ENCODE results near the gene ACBD6.
A peak's percentile ranks its signal among the peaks of the same experiment; 100 is the strongest.

Gene ACBD6

GRCh38 chr1:180241716-180242544 lies 260.4 kb downstream of the ACBD6 start:
- in situ Hi-C loops (cut with MboI; ENCODE audit: low pct_unique_long_range_greater_than_20kb, low sequenced_read_pairs): no loop called here
- DNase-seq: peak; percentile 65

GRCh38 chr1:180239145-180240096 lies 263.0 kb downstream of the ACBD6 start:
- DNase-seq: no peak
- in situ Hi-C loops (cut with MboI; ENCODE audit: low pct_unique_long_range_greater_than_20kb, low sequenced_read_pairs): no loop called here

- in situ Hi-C loops (cut with MboI; ENCODE audit: low pct_unique_long_range_greater_than_20kb, low sequenced_read_pairs): no loop called here
- no peak for DNase-seq
Measured at GRCh38 chr1:180238675-180239074, 263.7 kb downstream of the ACBD6 start.

All from KBM-7 (cell line).